ENCODE data around the gene JTB. TPM values are rescaled to one million over a fixed set of nuclear protein-coding genes. Genes with fewer than 3 reads are reported as not detected.
A peak's percentile ranks its signal among the peaks of the same experiment; 100 is the strongest.

JTB gene
- total and polyA plus RNA-seq, 2 of the 4 experiments (the other 2 are of a cell fraction): 123 to 138 TPM

DNA sequence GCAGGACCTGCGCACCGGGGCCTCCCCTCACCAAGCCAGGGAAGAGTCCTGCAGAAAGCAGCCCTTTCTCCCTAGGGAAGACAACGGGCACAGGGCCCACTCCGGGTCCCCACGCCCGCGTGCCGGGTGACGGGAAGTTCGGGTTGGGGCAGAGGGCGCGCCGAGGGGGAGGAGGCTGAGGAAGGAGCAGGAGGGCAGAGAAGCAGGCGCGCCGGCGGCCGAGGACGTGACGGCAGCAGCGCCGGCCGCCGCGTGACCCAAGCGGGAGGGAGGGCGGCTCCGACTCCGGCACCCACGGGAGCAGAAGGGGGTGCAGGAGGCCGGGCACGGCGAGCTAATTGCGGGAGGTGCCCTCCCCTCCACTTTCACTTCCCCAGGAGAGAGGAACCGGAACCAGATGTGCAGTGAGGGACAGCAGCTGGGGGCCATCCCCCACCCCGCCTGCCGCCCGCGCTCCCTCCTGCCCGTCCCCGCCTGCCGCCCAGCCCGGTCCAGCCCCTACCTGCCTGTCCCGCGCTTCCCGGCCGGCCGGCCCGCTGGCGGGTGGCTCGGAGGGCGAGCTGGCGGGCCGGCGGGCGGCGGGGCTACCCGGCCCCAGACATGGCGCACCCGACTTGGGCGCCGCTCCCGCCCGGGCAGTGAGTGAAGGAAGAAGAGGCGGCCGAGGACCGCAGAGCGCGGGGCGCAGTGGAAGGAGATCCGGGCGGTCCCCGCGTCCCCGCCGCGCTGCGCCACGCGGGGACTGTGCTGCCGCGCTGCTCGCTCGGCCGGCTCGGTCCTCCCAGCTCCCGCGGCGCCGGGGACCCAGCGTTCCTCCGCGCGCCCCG lies 31.5 kb downstream of the JTB start (continued):
- peak; percentile 66; the same call in 1 of the 2 replicates for TF ChIP-seq MXI1 (IDR thresholded peaks at IDR 0.05; ENCODE audit: borderline replicate concordance, low read depth, low read length)
- peak; percentile 74 for TF ChIP-seq BHLHE40 (IDR thresholded peaks at IDR 0.05; ENCODE audit: low read depth, low read length)
- no peak for TF ChIP-seq RFX5 (IDR thresholded peaks at IDR 0.05; ENCODE audit: low read depth, low read length)
- no peak for TF ChIP-seq RAD21 (IDR thresholded peaks at IDR 0.05; ENCODE audit: low read length)
